H1 (cell line): ENCODE measurements around the gene TCF20. TPM values are rescaled to one million over a fixed set of nuclear protein-coding genes. Genes with fewer than 3 reads are reported as not detected.

ENCODE experiments used
- CTCF ChIA-PET: fragments of 300-600 bp; sonication (Branson Sonifier 250); formaldehyde crosslinking; loops from one replicate; lab custom pipeline; 2021; ENCODE audit not compliant: partially characterized antibody; lab: Charles Lee
- POLR2A ChIA-PET: fragments of 300-600 bp; sonication (Branson Sonifier 250); formaldehyde crosslinking; loops from one replicate; lab custom pipeline; 2021; ENCODE audit warnings: inconsistent platforms; ENCODE audit not compliant: partially characterized antibody; lab: Charles Lee
- DNase-seq, 2 experiments: peaks; one replicate each; pipeline versions ENCODE4 v3.0.0 to v3.0.0-alpha.2; 2010 to 2022; ENCODE audit warnings: low spot score in 2 of 2, low read depth in 1 of 2, mixed read lengths in 1 of 2
- FAIRE-seq: peaks from 2 replicates; lab custom pipeline; 2011; peaks lifted over from hg19 to GRCh38; lab: Jason Lieb, UNC
- H2AFZ ChIP-seq: 2 replicates; pipeline ENCODE4 v1.8.1; 2012; ENCODE audit warnings: low read length, inconsistent platforms
- H2AK5ac ChIP-seq: 2 replicates; pipeline ENCODE4 v1.6.1; 2013; ENCODE audit warnings: low read depth, low read length
- H2BK120ac ChIP-seq: replicated peaks from 2 replicates; pipeline ENCODE3; 2013; ENCODE audit warnings: low read depth, low read length, inconsistent platforms
- H2BK12ac ChIP-seq: 2 replicates; pipeline ENCODE4 v1.6.1; 2013; ENCODE audit warnings: low read depth, low read length
- H2BK15ac ChIP-seq: 2 replicates; pipeline ENCODE4 v1.6.1; 2013; ENCODE audit warnings: low read length
- H2BK20ac ChIP-seq: 2 replicates; pipeline ENCODE4 v1.6.1; 2013; ENCODE audit warnings: low read length
- H2BK5ac ChIP-seq: 2 replicates; pipeline ENCODE4 v1.6.1; 2013; ENCODE audit warnings: low read depth, low read length
- H3K14ac ChIP-seq: 2 replicates; pipeline ENCODE4 v1.6.1; 2013; ENCODE audit warnings: inconsistent platforms; ENCODE audit not compliant: insufficient read length
- H3K18ac ChIP-seq: 2 replicates; pipeline ENCODE4 v1.6.1; 2013; ENCODE audit warnings: low read length; ENCODE audit errors: extremely low read depth
- H3K23ac ChIP-seq: 2 replicates; pipeline ENCODE4 v1.6.1; 2013; ENCODE audit warnings: inconsistent platforms; ENCODE audit not compliant: insufficient read length
- H3K23me2 ChIP-seq: 2 replicates; pipeline ENCODE4 v1.6.1; 2013; ENCODE audit warnings: low read depth, low read length
- H3K27ac ChIP-seq: 2 replicates; pipeline ENCODE4 v1.6.1; 2011; ENCODE audit warnings: low read depth, low read length, inconsistent platforms
- H3K27me3 ChIP-seq, 4 experiments: replicated peaks in 1 of 4; 1 replicate in 1 of 4; 2 replicates in 3 of 4; pipeline versions ENCODE4 v1.6.1 to v1.8.1; 2011 to 2013; ENCODE audit warnings: low read length in 3 of 4, mild to moderate bottlenecking in 3 of 4, inconsistent platforms in 2 of 4, mixed read lengths in 2 of 4, moderate library complexity in 1 of 4; ENCODE audit not compliant: control insufficient read depth in 3 of 4, insufficient read depth in 3 of 4; ENCODE audit errors: extremely low read depth in 1 of 4
- H3K36me3 ChIP-seq, 4 experiments: 2 replicates each; pipeline versions ENCODE4 v1.6.1 to v1.8.1; 2011 to 2013; ENCODE audit warnings: mild to moderate bottlenecking in 4 of 4, low read length in 3 of 4, moderate library complexity in 2 of 4, control low read depth in 1 of 4, inconsistent platforms in 1 of 4; ENCODE audit not compliant: insufficient read depth in 4 of 4, control insufficient read depth in 2 of 4
- H3K4ac ChIP-seq: replicated peaks from 2 replicates; pipeline ENCODE3; 2013; ENCODE audit warnings: low read length, low read depth, mixed read lengths, inconsistent platforms; ENCODE audit not compliant: insufficient read length
- H3K4me1 ChIP-seq, 4 experiments: replicated peaks in 1 of 4; 1 replicate in 1 of 4; 2 replicates in 3 of 4; pipeline versions ENCODE4 v1.6.1 to v1.8.1; 2011 to 2013; ENCODE audit warnings: low read length in 3 of 4, inconsistent platforms in 2 of 4, mixed read lengths in 1 of 4; ENCODE audit not compliant: insufficient read depth in 4 of 4, control insufficient read depth in 3 of 4
- H3K4me2 ChIP-seq, 2 experiments: 2 replicates each; pipeline versions ENCODE4 v1.6.1 to v1.8.1; 2011 to 2013; ENCODE audit warnings: low read depth in 2 of 2, low read length in 2 of 2, control low read depth in 1 of 2, inconsistent platforms in 1 of 2, mild to moderate bottlenecking in 1 of 2; ENCODE audit not compliant: insufficient read depth in 1 of 2
- H3K4me3 ChIP-seq, 4 experiments: fragments of 200-600, 300-600 bp in 1 of 4; sonication (generic), shearing (Covaris generic), sonication (Bioruptor Twin) in 1 of 4; 2 replicates each; pipeline versions ENCODE4 v1.5.1 to v1.8.1; 2011 to 2016; ENCODE audit warnings: low read length in 4 of 4, low read depth in 3 of 4, control low read depth in 2 of 4, inconsistent platforms in 2 of 4, mild to moderate bottlenecking in 2 of 4, mixed read lengths in 1 of 4, moderate library complexity in 1 of 4; ENCODE audit not compliant: insufficient read depth in 2 of 4; ENCODE audit errors: extremely low read depth in 1 of 4
- H3K56ac ChIP-seq: replicated peaks from 2 replicates; pipeline ENCODE3; 2013; ENCODE audit warnings: low read depth, mild to moderate bottlenecking, mixed read lengths, low read length, inconsistent platforms; ENCODE audit not compliant: insufficient read length
- H3K79me1 ChIP-seq: 2 replicates; pipeline ENCODE4 v1.6.1; 2013; ENCODE audit warnings: low read depth, low read length, control low read depth
- H3K79me2 ChIP-seq, 2 experiments: 2 replicates each; pipeline versions ENCODE4 v1.6.1 to v1.8.1; 2012 to 2013; ENCODE audit warnings: low read length in 2 of 2, mild to moderate bottlenecking in 2 of 2, inconsistent platforms in 1 of 2; ENCODE audit not compliant: insufficient read depth in 2 of 2, control insufficient read depth in 1 of 2
- H3K9ac ChIP-seq, 4 experiments: replicated peaks in 1 of 4; 1 replicate in 1 of 4; 2 replicates in 3 of 4; pipeline versions ENCODE4 v1.6.1 to v1.8.1; 2011 to 2013; ENCODE audit warnings: low read depth in 3 of 4, low read length in 3 of 4, control low read depth in 2 of 4, mild to moderate bottlenecking in 2 of 4, moderate library complexity in 2 of 4, inconsistent platforms in 1 of 4; ENCODE audit errors: extremely low read depth in 1 of 4
- H3K9me3 ChIP-seq, 2 experiments: 2 replicates each; pipeline versions ENCODE4 v1.6.1 to v1.8.1; 2012 to 2013; ENCODE audit warnings: mild to moderate bottlenecking in 2 of 2, moderate library complexity in 2 of 2, control low read depth in 1 of 2, inconsistent platforms in 1 of 2, low read depth in 1 of 2, low read length in 1 of 2, mixed read lengths in 1 of 2; ENCODE audit not compliant: insufficient read depth in 2 of 2
- H4K20me1 ChIP-seq, 2 experiments: replicated peaks in 1 of 2; 2 replicates each; pipeline versions ENCODE3 to v1.8.1; 2011 to 2013; ENCODE audit warnings: inconsistent platforms in 2 of 2, low read length in 2 of 2, mild to moderate bottlenecking in 1 of 2; ENCODE audit not compliant: insufficient read depth in 2 of 2, control insufficient read depth in 1 of 2
- H4K5ac ChIP-seq: 2 replicates; pipeline ENCODE4 v1.6.1; 2013; ENCODE audit warnings: low read length, low read depth, mixed read lengths, inconsistent platforms; ENCODE audit not compliant: insufficient read length
- H4K8ac ChIP-seq: 2 replicates; pipeline ENCODE4 v1.8.0; 2013; ENCODE audit warnings: mild to moderate bottlenecking, moderate library complexity, low read length, inconsistent platforms; ENCODE audit not compliant: insufficient read depth; ENCODE audit errors: extremely low read depth
- H4K91ac ChIP-seq: replicated peaks from 2 replicates; pipeline ENCODE3; 2013; ENCODE audit warnings: low read length, mixed read lengths, inconsistent platforms; ENCODE audit not compliant: insufficient read length
- BACH1 ChIP-seq: IDR thresholded peaks from 2 replicates; pipeline ENCODE4 v1.6.1; 2012; ENCODE audit warnings: low read length, improper control_type of control experiment
- BCL11A ChIP-seq, 2 experiments: IDR thresholded peaks; one replicate each; pipeline ENCODE4 v1.6.1; 2011; ENCODE audit warnings: low read depth in 2 of 2, low read length in 2 of 2, mild to moderate bottlenecking in 2 of 2
- CBX8 ChIP-seq: fragments of 300-800, 300-1000 bp; sonication (generic); IDR thresholded peaks from 2 replicates; pipeline ENCODE4 v1.7.1; 2016; ENCODE audit warnings: low read depth, low read length, borderline replicate concordance
- HDAC6 ChIP-seq: IDR thresholded peaks from one replicate; pipeline ENCODE4 v1.7.1; 2012; ENCODE audit warnings: low read depth, mild to moderate bottlenecking, inconsistent platforms, low read length, moderate library complexity
- KDM1A ChIP-seq: fragments of 200-600, 300-600 bp; sonication (generic); IDR thresholded peaks from 2 replicates; pipeline ENCODE4 v1.7.1; 2016; ENCODE audit warnings: mild to moderate bottlenecking, low read length, borderline replicate concordance
- SP4 ChIP-seq: IDR thresholded peaks from 2 replicates; pipeline ENCODE4 v1.6.1; 2012; ENCODE audit warnings: low read length, inconsistent platforms
- TAF7 ChIP-seq: optimal IDR thresholded peaks from 2 replicates; pipeline ENCODE3; 2011; ENCODE audit warnings: low read depth, mild to moderate bottlenecking, inconsistent platforms, low read length, moderate library complexity, borderline replicate concordance
- WGBS, 2 experiments: shearing (Covaris generic) in 1 of 2; methylation state at CpG; one replicate each; pipeline versions ENCODE4 v1.1.6 to v1.1.7; 2013 to 2015; ENCODE audit warnings: low lambda C conversion rate in 2 of 2, mixed read lengths in 2 of 2, inconsistent platforms in 1 of 2, low coverage in 1 of 2, missing lambda C conversion rate in 1 of 2; ENCODE audit not compliant: insufficient replicate concordance in 2 of 2, insufficient coverage in 1 of 2, insufficient read length in 1 of 2; ENCODE audit errors: extremely low coverage in 1 of 2, missing lambda C conversion rate in 1 of 2; 5-methylcytosine and 5-hydroxymethylcytosine counted together
- polyA plus RNA-seq, 7 experiments: library from polyadenylated mRNA; depleted of rRNA in 3 of 7; stranded (reverse) in 5 of 7; unstranded in 2 of 7; fragments of >200 nt in 5 of 7; fragments of 200-250 nt in 2 of 7; gene quantifications; 1 replicate in 5 of 7; 2 replicates in 1 of 7; 4 replicates in 1 of 7; pipeline versions ENCODE4 v1.2.1 to v1.2.3, GENCODE V29; 2011 to 2013; ENCODE audit warnings: missing spikeins in 2 of 7, mixed read lengths in 2 of 7
- total RNA-seq: library from RNA; stranded (reverse); fragmentation: NEBNext Ultra II Directional; extraction: Animal tissue kit (Norgen Biotek cat#: 25700); gene quantifications from 2 replicates; pipeline ENCODE4 v1.2.1, GENCODE V29; 2021

Gene TCF20
- total and polyA plus RNA-seq, 2 of the 8 experiments (the other 6 are each of a cell fraction or from before 2014, with no cell fraction given) = 22.0 to 79.8 TPM

DNA sequence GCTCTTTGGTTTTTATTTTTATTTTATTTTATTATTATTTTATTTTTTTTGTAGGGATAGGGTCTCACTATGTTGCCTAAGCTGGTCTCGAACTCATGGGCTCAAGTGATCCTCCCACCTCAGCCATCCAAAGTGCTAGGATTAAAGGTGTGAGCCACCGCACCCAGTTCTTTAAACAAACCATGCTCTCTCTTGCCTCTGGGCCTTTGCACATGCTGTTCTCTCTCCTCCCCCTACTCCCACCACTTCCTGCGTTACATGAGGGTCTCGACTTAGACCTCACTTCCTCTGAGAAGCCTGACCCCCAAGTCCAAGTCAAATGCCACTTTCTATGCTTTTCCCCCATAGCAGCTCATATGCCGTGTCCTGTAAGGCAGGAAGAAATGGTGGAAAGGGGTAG lies 15.2 kb upstream of the TCF20 start:
- no peak overlapping the region for H3K9ac ChIP-seq
- H2AFZ ChIP-seq = no peak overlapping the region
- TF ChIP-seq CBX8 (no peak), HDAC6 (no peak), SP4 (no peak), BCL11A (IDR thresholded peaks at IDR 0.05; ENCODE audit: low read depth in 2 of 2, low read length in 2 of 2) (no peak), TAF7 (no peak), BACH1 (no peak), KDM1A (no peak)
- no peak overlapping the region for H3K23ac ChIP-seq
- H2BK12ac ChIP-seq = no peak overlapping the region
- no peak overlapping the region for H4K5ac ChIP-seq
- H4K20me1 ChIP-seq = peaks cover 24 to 30% of the 10 kb centered on the region in 2 experiments
- peaks cover 0 to 50% (median 36%) of the 10 kb centered on the region in 4 experiments; a peak in 6 of 7 replicates for H3K27me3 ChIP-seq
- H3K4me2 ChIP-seq = no peak overlapping the region
- no peaks in the 10 kb centered on the region for H3K9me3 ChIP-seq
- H2BK20ac ChIP-seq = no peak overlapping the region
- no peak for DNase-seq
- no peaks in the 10 kb centered on the region for H3K79me2 ChIP-seq
- H2BK120ac ChIP-seq = no peak overlapping the region
- H3K79me1 ChIP-seq = peaks cover 3% of the 10 kb centered on the region; the same call in 1 of the 2 replicates
- no peak overlapping the region for H4K8ac ChIP-seq
- H4K91ac ChIP-seq = no peak overlapping the region
- peaks cover 0 to 25% (median 14%) of the 10 kb centered on the region in 4 experiments; a peak in 6 of 7 replicates for H3K4me1 ChIP-seq
- no peak overlapping the region for H3K4me3 ChIP-seq
- H3K56ac ChIP-seq = no peak overlapping the region
- H3K23me2 ChIP-seq = peaks cover 6% of the 10 kb centered on the region; the same call in 1 of the 2 replicates
- H2BK5ac ChIP-seq = no peak overlapping the region
- H3K36me3 ChIP-seq = no peaks in the 10 kb centered on the region
- no peak overlapping the region for H3K18ac ChIP-seq
- CTCF ChIA-PET = interaction anchor here (1.0 to 2.4 kb wide), 2 partner anchors 8 to 12 kb away, joined by 4 to 9 read pairs; no protein-coding TSS in a partner anchor
- H3K14ac ChIP-seq = no peak overlapping the region
- H3K27ac ChIP-seq = no peak overlapping the region
- POLR2A ChIA-PET = interaction anchor here (1.3 to 1.6 kb wide), 3 partner anchors 10 to 131 kb away, joined by 3 read pairs; no protein-coding TSS in a partner anchor
- FAIRE-seq = no peak
- no peak overlapping the region for H2BK15ac ChIP-seq
- H2AK5ac ChIP-seq = 0 out of 2 replicates have a peak overlapping the region, but pooled peaks have one; percentile 1
- no peak overlapping the region for H3K4ac ChIP-seq
- 93% methylated on average over 5 of the region's 5 CpGs; no CpG with 5 or more reads in 1 of the 2 experiments for WGBS, 2 experiments
